GM08714 (cell line): ENCODE results near the gene POTEB2.
"Not testable (repeated sequence)": the region's sequence is repeated elsewhere in the genome, so short reads cannot be mapped to it uniquely, and the experiment has no call there.

Source experiments
- H3K4me3 ChIP-seq: fragments of 200-500 bp; sonication (Bioruptor generic); 2 replicates; pipeline ENCODE4 v1.5.1; 2014; ENCODE audit warnings: mild to moderate bottlenecking, low read length, inconsistent platforms

POTEB2 gene

DNA sequence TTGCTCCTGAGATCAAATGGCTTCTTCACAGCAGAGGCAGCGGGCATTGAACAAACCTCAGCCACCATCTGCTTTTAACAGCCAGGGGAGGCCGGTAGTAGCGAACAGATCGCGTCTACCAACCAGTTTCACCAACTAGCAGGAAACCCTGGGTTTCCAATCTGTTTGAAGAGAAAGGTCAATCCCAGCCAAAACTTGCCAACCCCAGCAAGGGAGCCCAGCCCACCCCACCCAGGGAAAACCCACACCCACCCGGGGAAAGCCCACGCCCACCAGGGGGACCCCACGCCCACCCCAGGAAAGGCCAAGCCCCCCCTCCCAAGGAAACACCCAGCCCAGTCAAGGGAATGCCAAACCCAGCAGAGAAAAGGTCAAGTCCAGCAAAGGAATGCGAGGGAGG lies at the start of gene POTEB2:
Gene POTEB2, minus strand, starts transcription at position 101 of the 400 bp plus-strand sequence. Its CDS starts 33 bp downstream, at position 68.
- not testable (repeated sequence) for H3K4me3 ChIP-seq

DNA sequence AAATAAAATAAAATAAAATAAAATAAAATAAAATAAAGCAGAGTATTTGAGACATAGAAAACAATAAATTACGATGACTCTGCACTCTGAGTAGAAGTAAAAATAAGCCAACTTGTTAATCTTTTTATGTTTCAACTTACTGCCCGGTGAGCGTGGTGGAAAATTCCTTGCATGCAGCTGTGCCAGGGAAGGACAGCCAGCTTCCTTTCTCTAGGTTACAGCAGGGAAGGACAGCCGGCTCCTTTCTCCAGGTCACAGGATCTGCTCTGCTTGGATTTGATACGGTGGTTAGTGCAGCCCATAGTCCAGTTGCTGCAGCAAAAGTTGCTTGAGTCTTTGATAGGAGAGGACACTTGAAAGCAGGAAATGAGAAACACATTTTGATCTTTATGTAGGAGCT lies 13.8 kb upstream of the POTEB2 start:
- H3K4me3 ChIP-seq: not testable (repeated sequence)

DNA sequence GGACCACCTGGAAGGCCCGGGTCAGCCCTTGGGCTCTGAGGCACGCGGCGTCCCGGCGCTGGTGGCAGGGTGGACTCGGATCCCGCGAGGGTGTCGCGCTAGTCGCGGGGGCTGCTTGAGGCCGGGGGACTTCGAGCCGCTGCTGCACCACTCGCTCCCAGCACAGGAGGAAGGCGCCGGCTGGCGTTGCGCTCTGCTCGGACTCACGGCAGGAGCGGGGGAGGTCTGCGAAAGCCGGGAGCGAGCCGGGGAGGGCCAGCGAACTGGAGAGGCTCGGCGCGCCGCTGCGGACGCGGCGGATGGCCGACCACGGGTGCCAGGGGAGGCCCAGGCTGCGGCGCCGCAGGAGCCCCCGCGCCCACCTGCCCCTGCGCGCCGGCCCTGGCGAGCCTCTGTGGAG lies 12.3 kb upstream of the POTEB2 start:
- H3K4me3 ChIP-seq: not testable (repeated sequence)

DNA sequence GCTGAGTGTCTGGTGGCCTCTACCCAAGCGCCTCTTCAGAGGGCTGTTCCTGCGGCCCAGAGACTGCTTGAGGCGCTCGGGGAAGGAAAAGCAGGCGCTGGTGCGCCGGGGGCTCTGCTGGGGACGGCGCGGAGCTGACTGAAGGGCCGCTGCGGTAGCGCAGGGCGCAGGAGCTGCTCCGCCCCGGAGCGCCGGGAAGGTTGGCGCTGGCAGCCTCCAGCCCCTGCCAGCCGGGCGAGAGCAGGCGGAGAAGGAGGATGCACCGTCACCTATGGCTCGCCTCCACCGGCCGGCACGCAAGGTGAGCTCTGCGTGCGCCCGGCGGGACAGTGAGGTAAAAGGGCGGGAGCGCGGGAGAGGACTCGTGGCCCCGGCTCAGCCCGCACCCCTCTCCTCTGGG lies 11.7 kb upstream of the POTEB2 start:
- H3K4me3 ChIP-seq: not testable (repeated sequence)
